HepG2 (cell line): ENCODE data around the gene ATP1A2. TPM values are rescaled to one million over a fixed set of nuclear protein-coding genes. Genes with fewer than 3 reads are reported as not detected.

Experiments
- CEBPB ChIP-seq: IDR thresholded peaks from 2 replicates; pipeline ENCODE4 v1.6.1; 2011; ENCODE audit warnings: low read depth, low read length, improper control_type of control experiment, borderline replicate concordance
- CEBPG ChIP-seq: IDR thresholded peaks from 2 replicates; pipeline ENCODE4 v1.6.1; 2016
- EP300 ChIP-seq, 3 experiments: sonication (generic) in 1 of 3; formaldehyde crosslinking in 1 of 3; IDR thresholded peaks; 2 replicates each; pipeline versions ENCODE4 v1.5.1 to v1.6.1; 2011 to 2020; ENCODE audit warnings: low read depth in 2 of 3, low read length in 2 of 3, borderline replicate concordance in 1 of 3, improper control_type of control experiment in 1 of 3, mild to moderate bottlenecking in 1 of 3, missing genetic modification reagents in 1 of 3, moderate library complexity in 1 of 3
- FOXA3 ChIP-seq: IDR thresholded peaks from 2 replicates; pipeline ENCODE4 v1.6.1; 2016; ENCODE audit warnings: missing genetic modification reagents, missing compliant biosample characterization
- FOXK2 ChIP-seq: fragments of 450-650 bp; IDR thresholded peaks from 2 replicates; pipeline ENCODE4 v1.6.1; 2016
- FOXP4 ChIP-seq: sonication (generic); formaldehyde crosslinking; IDR thresholded peaks from 2 replicates; pipeline ENCODE4 v1.4.0; 2020; ENCODE audit warnings: missing genetic modification reagents
- GFI1 ChIP-seq: sonication (generic); formaldehyde crosslinking; IDR thresholded peaks from 2 replicates; pipeline ENCODE4 v1.5.0; 2020; ENCODE audit warnings: missing genetic modification reagents, mild to moderate bottlenecking, borderline replicate concordance
- HMG20A ChIP-seq: IDR thresholded peaks from 2 replicates; pipeline ENCODE4 v1.6.1; 2016; ENCODE audit warnings: borderline replicate concordance
- JUNB ChIP-seq: sonication (generic); formaldehyde crosslinking; IDR thresholded peaks from 2 replicates; pipeline ENCODE4 v1.8.0; 2022; ENCODE audit warnings: missing genetic modification reagents, mild to moderate bottlenecking, borderline replicate concordance
- NR2F1 ChIP-seq, 2 experiments: fragments of 450-650 bp in 1 of 2; formaldehyde crosslinking in 1 of 2; IDR thresholded peaks; 2 replicates each; pipeline versions ENCODE4 v1.5.0 to v1.6.1; 2016 to 2020; ENCODE audit warnings: mild to moderate bottlenecking in 1 of 2, missing compliant biosample characterization in 1 of 2, missing genetic modification reagents in 1 of 2, moderate library complexity in 1 of 2
- NR2F2 ChIP-seq: IDR thresholded peaks from 2 replicates; pipeline ENCODE4 v1.6.1; 2012; ENCODE audit warnings: low read depth, inconsistent platforms, borderline replicate concordance
- NR2F6 ChIP-seq, 2 experiments: IDR thresholded peaks; 2 replicates each; pipeline ENCODE4 v1.6.1; 2016; ENCODE audit warnings: antibody characterized with exemption in 1 of 2, mild to moderate bottlenecking in 1 of 2
- SAP130 ChIP-seq: IDR thresholded peaks from 2 replicates; pipeline ENCODE4 v1.6.1; 2016; ENCODE audit warnings: low read depth
- TEAD3 ChIP-seq: optimal IDR thresholded peaks from 2 replicates; pipeline ENCODE3; 2016; ENCODE audit warnings: borderline replicate concordance
- TFE3 ChIP-seq: IDR thresholded peaks from 2 replicates; pipeline ENCODE4 v1.6.1; 2016
- ZNF326 ChIP-seq: sonication (generic); formaldehyde crosslinking; IDR thresholded peaks from 2 replicates; pipeline ENCODE4 v1.4.0; 2020; ENCODE audit warnings: missing genetic modification reagents, borderline replicate concordance
- ZNF562 ChIP-seq: sonication (generic); formaldehyde crosslinking; IDR thresholded peaks from 2 replicates; pipeline ENCODE4 v1.8.0; 2022; ENCODE audit warnings: missing genetic modification reagents, borderline replicate concordance
- ZNF7 ChIP-seq: IDR thresholded peaks from 2 replicates; pipeline ENCODE4 v1.6.1; 2016; ENCODE audit warnings: missing biosample characterization, missing genetic modification reagents
- ZNF703 ChIP-seq: sonication (generic); formaldehyde crosslinking; IDR thresholded peaks from 2 replicates; pipeline ENCODE4 v1.5.1; 2020; ENCODE audit warnings: missing genetic modification reagents, mild to moderate bottlenecking, moderate library complexity, borderline replicate concordance
- ZNF768 ChIP-seq: sonication (generic); formaldehyde crosslinking; IDR thresholded peaks from 2 replicates; pipeline ENCODE4 v1.4.0; 2020; ENCODE audit warnings: missing genetic modification reagents
- polyA plus RNA-seq, 8 experiments: library from polyadenylated mRNA; depleted of rRNA in 3 of 8; stranded (reverse) in 7 of 8; unstranded in 1 of 8; fragments of >200 nt; fragmentation: Illumina TruSeq in 4 of 8; extraction: Trizol in 4 of 8; gene quantifications; 2 replicates each; pipeline versions ENCODE4 v1.2.1 to v1.2.3, GENCODE V29; 2011 to 2016; ENCODE audit warnings: low read depth in 4 of 8, missing spikeins in 1 of 8, mixed read lengths in 1 of 8; ENCODE audit not compliant: insufficient read depth in 1 of 8
- total RNA-seq, 5 experiments: library from RNA; depleted of rRNA; stranded (reverse); fragments of >200 nt; fragmentation: Illumina TruSeq; extraction: Trizol; gene quantifications; 2 replicates each; pipeline ENCODE4 v1.2.3, GENCODE V29; 2016; ENCODE audit warnings: low read depth in 1 of 5
- TF ChIP-seq, protein P1 (sequence below): sonication (generic); formaldehyde crosslinking; IDR thresholded peaks from 2 replicates; pipeline ENCODE4 v1.9.0; 2022; ENCODE audit warnings: low read depth, missing genetic modification reagents
- TF ChIP-seq, protein P2 (sequence below): sonication (generic); formaldehyde crosslinking; IDR thresholded peaks from 2 replicates; pipeline ENCODE4 v1.4.0; 2020; ENCODE audit warnings: missing genetic modification reagents, borderline replicate concordance

The ATP1A2 gene
- total and polyA plus RNA-seq, 2 of the 13 experiments (the other 11 are each of a cell fraction or from before 2014, with no cell fraction given) = 0.16 TPM; not detected in 1

GRCh38 chr1:160124705-160125478 is 9.3 kb downstream of the ATP1A2 start (continued):
- TF ChIP-seq FOXP4 (CRISPR knock-in tag) (0 out of 2 replicates have a peak, but pooled peaks have one; percentile 20), HMG20A (CRISPR knock-in tag) (peak; percentile 62; the same call in 1 of the 2 replicates), FOXA3 (CRISPR knock-in tag) (peak; percentile 51), CEBPG (peak; percentile 55; the same call in 1 of the 2 replicates), GFI1 (CRISPR knock-in tag) (peak; percentile 69; the same call in 1 of the 2 replicates), TFE3 (0 out of 2 replicates have a peak, but pooled peaks have one; percentile 32), NR2F6 (IDR thresholded peaks at IDR 0.05) (0 out of 2 replicates have a peak, but pooled peaks have one; percentile 25), NR2F6 (CRISPR knock-in tag; IDR thresholded peaks at IDR 0.05) (peak; percentile 40), CEBPB (peak; percentile 57; the same call in 1 of the 2 replicates), ZNF326 (CRISPR knock-in tag) (no peak), FOXK2 (no peak), SAP130 (CRISPR knock-in tag) (peak; percentile 42), ZNF562 (no peak), JUNB (CRISPR knock-in tag) (0 out of 2 replicates have a peak, but pooled peaks have one; percentile 31), NR2F1 (CRISPR knock-in tag; IDR thresholded peaks at IDR 0.05) (peak in 1 of 2 experiments; percentile 35; a peak in 1 of 4 replicates), TEAD3 (CRISPR knock-in tag) (peak; percentile 83), NR2F2 (0 out of 2 replicates have a peak, but pooled peaks have one; percentile 22), ZNF768 (CRISPR knock-in tag) (no peak), EP300 (IDR thresholded peaks at IDR 0.05; ENCODE audit: low read depth in 2 of 2, low read length in 2 of 2) (peak; percentile 13 to 51; a peak in 2 of 4 replicates), EP300 (CRISPR knock-in tag; IDR thresholded peaks at IDR 0.05; ENCODE audit: borderline replicate concordance) (no peak; the same call in 1 of the 2 replicates), ZNF7 (CRISPR knock-in tag) (peak; percentile 79), ZNF703 (CRISPR knock-in tag) (no peak)
- TF ChIP-seq, protein P1, sequence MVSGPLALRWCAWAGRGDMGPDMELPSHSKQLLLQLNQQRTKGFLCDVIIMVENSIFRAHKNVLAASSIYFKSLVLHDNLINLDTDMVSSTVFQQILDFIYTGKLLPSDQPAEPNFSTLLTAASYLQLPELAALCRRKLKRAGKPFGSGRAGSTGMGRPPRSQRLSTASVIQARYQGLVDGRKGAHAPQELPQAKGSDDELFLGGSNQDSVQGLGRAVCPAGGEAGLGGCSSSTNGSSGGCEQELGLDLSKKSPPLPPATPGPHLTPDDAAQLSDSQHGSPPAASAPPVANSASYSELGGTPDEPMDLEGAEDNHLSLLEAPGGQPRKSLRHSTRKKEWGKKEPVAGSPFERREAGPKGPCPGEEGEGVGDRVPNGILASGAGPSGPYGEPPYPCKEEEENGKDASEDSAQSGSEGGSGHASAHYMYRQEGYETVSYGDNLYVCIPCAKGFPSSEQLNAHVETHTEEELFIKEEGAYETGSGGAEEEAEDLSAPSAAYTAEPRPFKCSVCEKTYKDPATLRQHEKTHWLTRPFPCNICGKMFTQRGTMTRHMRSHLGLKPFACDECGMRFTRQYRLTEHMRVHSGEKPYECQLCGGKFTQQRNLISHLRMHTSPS (CRISPR knock-in tag) = peak; percentile 29; the same call in 1 of the 2 replicates
- TF ChIP-seq, protein P2, sequence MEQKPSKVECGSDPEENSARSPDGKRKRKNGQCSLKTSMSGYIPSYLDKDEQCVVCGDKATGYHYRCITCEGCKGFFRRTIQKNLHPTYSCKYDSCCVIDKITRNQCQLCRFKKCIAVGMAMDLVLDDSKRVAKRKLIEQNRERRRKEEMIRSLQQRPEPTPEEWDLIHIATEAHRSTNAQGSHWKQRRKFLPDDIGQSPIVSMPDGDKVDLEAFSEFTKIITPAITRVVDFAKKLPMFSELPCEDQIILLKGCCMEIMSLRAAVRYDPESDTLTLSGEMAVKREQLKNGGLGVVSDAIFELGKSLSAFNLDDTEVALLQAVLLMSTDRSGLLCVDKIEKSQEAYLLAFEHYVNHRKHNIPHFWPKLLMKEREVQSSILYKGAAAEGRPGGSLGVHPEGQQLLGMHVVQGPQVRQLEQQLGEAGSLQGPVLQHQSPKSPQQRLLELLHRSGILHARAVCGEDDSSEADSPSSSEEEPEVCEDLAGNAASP (CRISPR knock-in tag) = 0 out of 2 replicates have a peak, but pooled peaks have one; percentile 19
